Ascending aorta (tissue), 2 donors: Measurements from ENCODE around the gene ZNF497. TPM values are rescaled to one million over a fixed set of nuclear protein-coding genes. Genes with fewer than 3 reads are reported as not detected.

Experiments used
- DNase-seq, 2 donors: peaks; one replicate each; pipeline ENCODE4 v3.0.0-alpha.2; 2019; ENCODE audit warnings: low spot score in 2 of 2
- H3K27ac ChIP-seq, 2 donors: fragments of 200-600 bp; sonication (generic); one replicate each; pipeline ENCODE4 v1.5.1; 2016 to 2017; ENCODE audit warnings: mild to moderate bottlenecking in 1 of 2
- H3K27me3 ChIP-seq: fragments of 200-600 bp; sonication (generic); one replicate; pipeline ENCODE4 v1.5.1; 2017
- H3K36me3 ChIP-seq, 2 donors: fragments of 200-600 bp; sonication (generic); one replicate each; pipeline ENCODE4 v1.5.1; 2016
- H3K4me1 ChIP-seq, 2 donors: fragments of 200-600 bp; sonication (generic); one replicate each; pipeline ENCODE4 v1.5.1; 2016 to 2017; ENCODE audit warnings: mild to moderate bottlenecking in 1 of 2
- H3K4me3 ChIP-seq, 2 donors: fragments of 200-600 bp; sonication (generic); one replicate each; pipeline ENCODE4 v1.5.1; 2016 to 2017; ENCODE audit warnings: mild to moderate bottlenecking in 1 of 2
- H3K9me3 ChIP-seq, 2 donors: fragments of 200-600 bp; sonication (generic); one replicate each; pipeline ENCODE4 v1.5.1; 2016
- intact Hi-C: fragments of 100-400 bp; cut with DNase I; formaldehyde crosslinking; loops from one replicate; pipeline ENCODE4 v1.15.1; 2023
- total RNA-seq: library from RNA; depleted of rRNA; stranded (reverse); fragments of >200 nt; gene quantifications from one replicate; pipeline ENCODE4 v1.1.0, GENCODE V29; 2016
- TF ChIP-seq, protein P1 (sequence below), 3 experiments: fragments of 200-600 bp in 2 of 3; fragments of 450-650 bp in 1 of 3; sonication (generic) in 2 of 3; IDR thresholded peaks; one replicate each; pipeline ENCODE4 v1.5.1; 2016 to 2019; ENCODE audit warnings: antibody characterized with exemption in 3 of 3, mild to moderate bottlenecking in 1 of 3, moderate library complexity in 1 of 3

The ZNF497 gene
- total RNA-seq, 1 donor from 2014 or later, result not detected

GRCh38 chr19:58374200-58374599 is 11.6 kb upstream of the ZNF497 start:
- Histone ChIP-seq H3K36me3 (no peaks in the 10 kb centered on the region), H3K4me3 (no peak overlapping the region), H3K4me1 (no peaks in the 10 kb centered on the region), H3K27me3 (no peaks in the 10 kb centered on the region), H3K9me3 (no peaks in the 10 kb centered on the region), H3K27ac (no peak overlapping the region)
- TF ChIP-seq, protein P1, sequence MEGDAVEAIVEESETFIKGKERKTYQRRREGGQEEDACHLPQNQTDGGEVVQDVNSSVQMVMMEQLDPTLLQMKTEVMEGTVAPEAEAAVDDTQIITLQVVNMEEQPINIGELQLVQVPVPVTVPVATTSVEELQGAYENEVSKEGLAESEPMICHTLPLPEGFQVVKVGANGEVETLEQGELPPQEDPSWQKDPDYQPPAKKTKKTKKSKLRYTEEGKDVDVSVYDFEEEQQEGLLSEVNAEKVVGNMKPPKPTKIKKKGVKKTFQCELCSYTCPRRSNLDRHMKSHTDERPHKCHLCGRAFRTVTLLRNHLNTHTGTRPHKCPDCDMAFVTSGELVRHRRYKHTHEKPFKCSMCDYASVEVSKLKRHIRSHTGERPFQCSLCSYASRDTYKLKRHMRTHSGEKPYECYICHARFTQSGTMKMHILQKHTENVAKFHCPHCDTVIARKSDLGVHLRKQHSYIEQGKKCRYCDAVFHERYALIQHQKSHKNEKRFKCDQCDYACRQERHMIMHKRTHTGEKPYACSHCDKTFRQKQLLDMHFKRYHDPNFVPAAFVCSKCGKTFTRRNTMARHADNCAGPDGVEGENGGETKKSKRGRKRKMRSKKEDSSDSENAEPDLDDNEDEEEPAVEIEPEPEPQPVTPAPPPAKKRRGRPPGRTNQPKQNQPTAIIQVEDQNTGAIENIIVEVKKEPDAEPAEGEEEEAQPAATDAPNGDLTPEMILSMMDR (IDR thresholded peaks at IDR 0.05), result no peak
- no peak for DNase-seq
- intact Hi-C loops, result no loop called here

GRCh38 chr19:58372311-58373133 is 10.0 kb upstream of the ZNF497 start:
- TF ChIP-seq, protein P1 (IDR thresholded peaks at IDR 0.05), result no peak
- Histone ChIP-seq H3K27me3 (no peaks in the 10 kb centered on the region), H3K4me1 (no peaks in the 10 kb centered on the region), H3K9me3 (no peaks in the 10 kb centered on the region), H3K36me3 (no peaks in the 10 kb centered on the region), H3K27ac (no peak overlapping the region), H3K4me3 (no peak overlapping the region)
- intact Hi-C loops, result no loop called here
- no peak for DNase-seq

- Histone ChIP-seq H3K27ac (no peak overlapping the region), H3K9me3 (no peaks in the 10 kb centered on the region), H3K4me3 (no peak overlapping the region), H3K4me1 (no peaks in the 10 kb centered on the region), H3K27me3 (no peaks in the 10 kb centered on the region), H3K36me3 (no peaks in the 10 kb centered on the region)
- intact Hi-C loops, result no loop called here
- no peak for DNase-seq
- TF ChIP-seq, protein P1 (IDR thresholded peaks at IDR 0.05), result no peak
Measured at GRCh38 chr19:58368561-58369360, 6.2 kb upstream of the ZNF497 start.

DNA sequence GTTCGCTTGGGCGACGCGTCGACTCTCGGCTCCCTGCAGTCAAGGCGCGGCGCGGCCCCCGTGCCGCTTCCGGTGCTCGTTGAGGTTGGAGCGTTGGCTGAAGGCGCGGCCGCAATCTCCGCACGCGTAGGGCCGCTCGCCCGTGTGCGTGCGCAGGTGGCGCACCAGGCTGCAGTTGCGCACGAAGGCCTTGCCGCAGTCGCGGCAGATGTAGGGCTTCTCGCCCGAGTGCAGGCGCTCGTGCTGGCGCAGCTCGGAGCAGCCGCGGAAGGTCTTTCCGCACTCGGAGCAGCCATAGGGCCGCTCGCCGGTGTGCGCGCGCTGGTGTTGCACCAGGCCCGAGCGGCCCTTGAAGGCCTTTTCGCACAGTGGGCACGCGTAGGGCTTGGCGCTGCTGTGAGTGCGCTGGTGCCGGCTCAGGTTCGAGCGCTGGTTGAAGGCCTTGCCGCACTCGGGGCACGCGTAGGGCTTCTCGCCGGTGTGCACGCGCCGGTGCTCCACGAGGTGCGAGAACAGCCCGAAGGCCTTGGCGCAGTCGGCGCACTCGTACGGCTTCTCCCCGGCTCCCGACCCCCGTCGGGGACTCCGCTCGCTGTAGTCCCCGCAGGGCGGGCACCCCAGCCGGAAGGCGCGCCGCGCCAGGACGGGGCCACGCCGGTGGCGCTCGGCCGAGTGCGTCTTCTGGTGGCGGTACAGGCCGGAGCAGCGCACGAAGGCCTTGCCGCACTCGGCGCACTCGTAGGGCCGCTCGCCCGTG is 5.3 kb upstream of the ZNF497 start:
- Histone ChIP-seq H3K9me3 (no peaks in the 10 kb centered on the region), H3K27me3 (no peaks in the 10 kb centered on the region), H3K4me1 (no peaks in the 10 kb centered on the region), H3K36me3 (no peaks in the 10 kb centered on the region), H3K4me3 (no peak overlapping the region), H3K27ac (no peak overlapping the region)
- DNase-seq, result no peak
- intact Hi-C loops, result no loop called here
- TF ChIP-seq, protein P1 (IDR thresholded peaks at IDR 0.05), result no peak

DNA sequence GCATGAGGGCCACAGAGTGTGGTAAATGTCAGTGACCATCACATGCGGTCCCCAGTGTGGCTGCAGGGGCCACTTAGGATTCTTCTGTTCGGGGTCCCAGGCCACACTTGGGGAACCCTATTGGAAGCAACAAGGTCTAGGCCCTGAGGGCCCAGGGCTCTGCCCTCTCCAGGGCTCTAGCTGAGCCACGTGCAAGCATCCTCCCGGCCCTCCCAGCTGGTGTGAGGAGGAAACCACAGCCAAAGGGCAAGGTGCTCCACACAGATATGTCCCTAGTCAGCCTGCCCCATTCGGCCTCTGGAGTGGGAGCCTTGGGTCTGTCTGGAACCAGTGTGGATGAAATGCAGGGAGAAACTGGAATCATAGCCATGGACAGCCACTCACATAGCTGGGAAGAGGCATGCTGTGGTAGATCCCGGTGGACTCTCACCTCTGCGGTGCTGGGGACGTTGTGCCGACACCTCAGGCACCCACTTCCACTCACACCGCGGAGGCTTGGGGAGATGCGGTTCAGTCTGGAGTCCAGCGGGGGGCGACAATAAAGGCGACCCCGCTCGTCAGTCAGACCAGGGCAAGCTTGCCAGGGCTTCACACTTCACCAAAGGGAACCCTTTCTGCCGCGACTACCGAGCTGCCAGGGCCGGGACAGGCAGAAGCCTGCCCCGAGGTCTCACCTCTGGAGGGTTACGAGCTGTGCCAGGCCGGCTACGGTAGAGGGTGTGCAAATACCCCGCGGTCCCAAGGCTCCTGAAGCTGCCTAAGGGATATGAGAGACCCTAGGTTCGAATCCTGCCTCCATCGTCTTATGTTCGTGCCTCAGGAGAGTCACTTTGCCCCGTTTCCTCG is 4.3 kb upstream of the ZNF497 start:
- intact Hi-C loops, result no loop called here
- Histone ChIP-seq H3K36me3 (no peaks in the 10 kb centered on the region), H3K27ac (no peak overlapping the region), H3K27me3 (no peaks in the 10 kb centered on the region), H3K4me3 (no peak overlapping the region), H3K9me3 (no peaks in the 10 kb centered on the region), H3K4me1 (no peaks in the 10 kb centered on the region)
- DNase-seq, result no peak
- TF ChIP-seq, protein P1 (IDR thresholded peaks at IDR 0.05), result no peak
